ENCODE data around the gene TNNT3. TPM values are rescaled to one million over a fixed set of nuclear protein-coding genes. Genes with fewer than 3 reads are reported as not detected.

TNNT3 gene
- total RNA-seq, 4 donors from 2014 or later, result 1.7 to 4.1 (median 2.6) TPM; not detected in 1

DNA sequence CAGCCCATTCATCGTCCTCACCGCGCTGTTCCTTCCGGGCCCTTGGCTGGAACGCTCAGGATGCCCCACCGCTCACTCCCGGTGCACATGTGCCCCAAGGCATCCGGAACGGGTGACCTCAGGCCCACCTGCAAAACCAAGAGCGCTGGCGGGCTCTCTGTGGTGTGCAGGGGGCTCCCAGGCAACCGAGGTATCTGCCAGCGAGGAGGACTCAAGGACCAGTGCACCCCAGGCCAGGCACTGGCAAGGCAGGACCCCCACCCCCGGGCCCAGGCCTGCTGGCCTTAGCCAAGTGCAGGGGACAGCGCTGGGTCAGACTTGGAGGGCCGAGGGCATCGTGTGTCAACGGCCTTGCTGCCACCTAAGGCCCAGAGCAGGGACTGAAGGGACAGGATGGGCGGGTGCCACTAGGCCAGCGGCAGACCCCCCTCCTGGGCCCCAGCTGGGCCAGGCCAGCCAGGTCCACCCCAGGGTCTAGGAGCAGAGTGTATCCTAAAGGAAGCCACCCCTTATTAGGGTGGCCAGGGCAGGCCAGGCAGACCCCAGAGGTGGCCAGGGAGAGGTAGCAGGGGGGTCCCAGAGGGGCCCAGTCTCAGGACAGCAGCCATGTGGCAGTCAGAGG lies 8.5 kb downstream of the TNNT3 start:
- no peak for DNase-seq
- H3K36me3 ChIP-seq, result no peaks in the 10 kb centered on the region
- intact Hi-C loops (cut with DNase I), result no loop called here
- H3K27me3 ChIP-seq, result no peaks in the 10 kb centered on the region
- peaks cover 6 to 10% of the 10 kb centered on the region in 2 donors for H3K4me1 ChIP-seq
- H3K4me3 ChIP-seq (replicated peaks in 1 of 3), result no peak overlapping the region
- H3K9me3 ChIP-seq, result no peaks in the 10 kb centered on the region
- 81 to 85% methylated on average over 11 to 12 of the region's 20 CpGs for WGBS, 2 donors
- no peak overlapping the region for H3K27ac ChIP-seq
- TF ChIP-seq POLR2A (IDR thresholded peaks at IDR 0.05) (no peak), CTCF (IDR thresholded peaks at IDR 0.05) (no peak)

GRCh38 chr11:1928470-1928890 lies 9.0 kb downstream of the TNNT3 start:
- H3K4me1 ChIP-seq, result peaks cover 6 to 10% of the 10 kb centered on the region in 2 donors
- TF ChIP-seq CTCF (IDR thresholded peaks at IDR 0.05) (no peak), POLR2A (IDR thresholded peaks at IDR 0.05) (no peak)
- 94% methylated on average over 12 of the region's 13 CpGs; no CpG with 5 or more reads in 1 of the 2 donors for WGBS, 2 donors
- no peaks in the 10 kb centered on the region for H3K36me3 ChIP-seq
- H3K27me3 ChIP-seq, result no peaks in the 10 kb centered on the region
- DNase-seq, result no peak
- intact Hi-C loops (cut with DNase I), result no loop called here
- H3K27ac ChIP-seq, result no peak overlapping the region
- no peak overlapping the region for H3K4me3 ChIP-seq (replicated peaks in 1 of 3)
- H3K9me3 ChIP-seq, result no peaks in the 10 kb centered on the region

GRCh38 chr11:1928891-1929541 lies 9.5 kb downstream of the TNNT3 start:
- intact Hi-C loops (cut with DNase I), result no loop called here
- WGBS, 2 donors, result 89 to 93% methylated on average over 33 of the region's 35 CpGs
- Histone ChIP-seq H3K27ac (no peak overlapping the region), H3K27me3 (no peaks in the 10 kb centered on the region), H3K36me3 (no peaks in the 10 kb centered on the region), H3K4me3 (replicated peaks in 1 of 3) (no peak overlapping the region), H3K9me3 (no peaks in the 10 kb centered on the region), H3K4me1 (peaks cover 6 to 9% of the 10 kb centered on the region in 2 donors)
- DNase-seq, result no peak
- TF ChIP-seq CTCF (IDR thresholded peaks at IDR 0.05) (no peak), POLR2A (IDR thresholded peaks at IDR 0.05) (no peak)

DNA sequence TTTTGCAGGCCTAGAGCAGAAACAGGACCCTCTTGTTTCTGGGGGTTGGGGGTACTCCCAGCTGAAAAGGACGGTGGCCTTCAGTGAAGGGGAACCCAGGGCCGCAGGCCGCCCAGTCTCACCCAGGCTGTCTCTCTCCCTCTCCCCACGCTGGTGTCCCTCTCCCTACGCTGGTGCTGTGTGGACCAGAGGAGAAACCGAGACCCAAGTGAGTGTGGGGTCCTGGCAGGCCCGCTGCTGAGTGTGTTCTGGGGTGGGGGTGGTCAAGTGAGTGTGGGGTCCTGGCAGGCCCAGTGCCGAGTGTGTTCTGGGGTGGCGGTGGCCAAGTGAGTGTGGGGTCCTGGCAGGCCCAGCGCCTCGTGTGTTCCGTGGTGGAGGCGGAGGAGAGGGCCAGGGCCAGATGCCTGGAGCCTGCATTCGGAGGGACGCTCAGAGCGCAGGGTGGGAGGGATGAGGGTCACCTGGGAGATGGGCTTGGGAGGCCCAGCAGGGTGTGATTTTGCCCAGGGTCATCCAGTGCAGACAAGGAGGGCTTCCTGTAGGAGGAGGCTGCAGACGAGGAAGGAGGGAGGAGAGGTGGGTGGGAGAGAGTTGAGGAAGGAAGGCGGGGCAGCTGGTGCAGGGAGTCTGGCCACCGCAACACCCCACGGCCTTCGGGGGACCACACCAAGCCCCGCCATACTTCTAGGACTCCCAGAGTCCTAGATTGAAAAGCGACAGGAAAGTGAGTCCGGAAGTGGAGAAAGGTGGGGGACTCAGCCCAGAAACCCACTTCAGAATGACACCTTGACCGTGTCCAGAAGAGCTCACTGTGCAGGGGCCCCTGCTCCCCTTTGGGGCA lies 10.3 kb downstream of the TNNT3 start:
- Histone ChIP-seq H3K36me3 (no peaks in the 10 kb centered on the region), H3K4me3 (replicated peaks in 1 of 3) (no peak overlapping the region), H3K9me3 (no peaks in the 10 kb centered on the region), H3K4me1 (peaks cover 0 to under 1% of the 10 kb centered on the region in 2 donors), H3K27ac (no peak overlapping the region), H3K27me3 (no peaks in the 10 kb centered on the region)
- intact Hi-C loops (cut with DNase I), result no loop called here
- TF ChIP-seq POLR2A (IDR thresholded peaks at IDR 0.05) (no peak), CTCF (IDR thresholded peaks at IDR 0.05) (no peak)
- no peak for DNase-seq
- WGBS, 2 donors, result 81% methylated on average over 25 of the region's 25 CpGs

Data from thyroid gland (tissue), 4 donors.